ENCODE results near the gene CC2D2B.
A peak's percentile ranks its signal among the peaks of the same experiment; 100 is the strongest.

Gene CC2D2B

GRCh38 chr10:95907456-95908253, at the start of gene CC2D2B:
TSS of gene CC2D2B (plus strand) at chr10:95907975. CDS start at chr10:95911324, 3,349 bp downstream.
- peak within 1 kb of the TSS; percentile 70 for H3K4me3 ChIP-seq (ENCODE audit: low read depth, low read length)

GRCh38 chr10:95860166-95860940, 47.4 kb upstream of the CC2D2B start:
- Histone ChIP-seq H3K4me3 (ENCODE audit: low read depth, low read length) (no peak overlapping the region), H3K9me3 (ENCODE audit: severe bottlenecking) (no peaks in the 10 kb centered on the region), H3K27ac (no peak overlapping the region), H3K27me3 (ENCODE audit: insufficient read depth, low read depth, severe bottlenecking) (no peaks in the 10 kb centered on the region), H3K36me3 (no peaks in the 10 kb centered on the region)
- no peak for DNase-seq
- TF ChIP-seq CTCF (IDR thresholded peaks at IDR 0.05; ENCODE audit: low read depth, low read length) = no peak

More at GRCh38 chr10:95907456-95908253, at the start of gene CC2D2B:
- DNase-seq = peak; percentile 91
- peak; percentile 50 for TF ChIP-seq CTCF (IDR thresholded peaks at IDR 0.05; ENCODE audit: low read depth, low read length)
- H3K27ac ChIP-seq = peak within 1 kb of the TSS; percentile 76
- H3K9me3 ChIP-seq (ENCODE audit: severe bottlenecking) = no peaks in the 10 kb centered on the region
- H3K36me3 ChIP-seq = peaks cover 24% of the 10 kb centered on the region
- H3K27me3 ChIP-seq (ENCODE audit: insufficient read depth, low read depth, severe bottlenecking) = no peaks in the 10 kb centered on the region

GRCh38 chr10:95861386-95861785, 46.4 kb upstream of the CC2D2B start:
- no peak for TF ChIP-seq CTCF (IDR thresholded peaks at IDR 0.05; ENCODE audit: low read depth, low read length)
- Histone ChIP-seq H3K27ac (no peak overlapping the region), H3K4me3 (ENCODE audit: low read depth, low read length) (no peak overlapping the region), H3K36me3 (no peaks in the 10 kb centered on the region), H3K9me3 (ENCODE audit: severe bottlenecking) (no peaks in the 10 kb centered on the region), H3K27me3 (ENCODE audit: insufficient read depth, low read depth, severe bottlenecking) (no peaks in the 10 kb centered on the region)
- DNase-seq = no peak

- Histone ChIP-seq H3K27ac (no peak overlapping the region), H3K27me3 (ENCODE audit: insufficient read depth, low read depth, severe bottlenecking) (no peaks in the 10 kb centered on the region), H3K9me3 (ENCODE audit: severe bottlenecking) (no peaks in the 10 kb centered on the region), H3K36me3 (no peaks in the 10 kb centered on the region), H3K4me3 (ENCODE audit: low read depth, low read length) (no peak overlapping the region)
- peak; percentile 82 for TF ChIP-seq CTCF (IDR thresholded peaks at IDR 0.05; ENCODE audit: low read depth, low read length)
- DNase-seq = peak; percentile 50
These were observed 42.6 kb upstream of the CC2D2B start for GRCh38 chr10:95864906-95865813.

GRCh38 chr10:95865814-95866466, 41.8 kb upstream of the CC2D2B start:
- H3K36me3 ChIP-seq = no peaks in the 10 kb centered on the region
- no peak overlapping the region for H3K4me3 ChIP-seq (ENCODE audit: low read depth, low read length)
- H3K27ac ChIP-seq = no peak overlapping the region
- H3K27me3 ChIP-seq (ENCODE audit: insufficient read depth, low read depth, severe bottlenecking) = no peaks in the 10 kb centered on the region
- H3K9me3 ChIP-seq (ENCODE audit: severe bottlenecking) = no peaks in the 10 kb centered on the region
- no peak for DNase-seq
- no peak for TF ChIP-seq CTCF (IDR thresholded peaks at IDR 0.05; ENCODE audit: low read depth, low read length)

All from WERI-Rb-1 (cell line).